ELF-1 (cell line): Measurements from ENCODE around the gene MRAS.

ENCODE experiments used
- DNase-seq: peaks from one replicate; pipeline ENCODE4 v3.0.0-alpha.2; 2016; ENCODE audit warnings: low read depth, low spot score

MRAS gene

GRCh38 chr3:138384976-138385375, 36.6 kb downstream of the MRAS start:
- no peak for DNase-seq

- DNase-seq = no peak
Observed at GRCh38 chr3:138389144-138389601, 40.8 kb downstream of the MRAS start.

DNA sequence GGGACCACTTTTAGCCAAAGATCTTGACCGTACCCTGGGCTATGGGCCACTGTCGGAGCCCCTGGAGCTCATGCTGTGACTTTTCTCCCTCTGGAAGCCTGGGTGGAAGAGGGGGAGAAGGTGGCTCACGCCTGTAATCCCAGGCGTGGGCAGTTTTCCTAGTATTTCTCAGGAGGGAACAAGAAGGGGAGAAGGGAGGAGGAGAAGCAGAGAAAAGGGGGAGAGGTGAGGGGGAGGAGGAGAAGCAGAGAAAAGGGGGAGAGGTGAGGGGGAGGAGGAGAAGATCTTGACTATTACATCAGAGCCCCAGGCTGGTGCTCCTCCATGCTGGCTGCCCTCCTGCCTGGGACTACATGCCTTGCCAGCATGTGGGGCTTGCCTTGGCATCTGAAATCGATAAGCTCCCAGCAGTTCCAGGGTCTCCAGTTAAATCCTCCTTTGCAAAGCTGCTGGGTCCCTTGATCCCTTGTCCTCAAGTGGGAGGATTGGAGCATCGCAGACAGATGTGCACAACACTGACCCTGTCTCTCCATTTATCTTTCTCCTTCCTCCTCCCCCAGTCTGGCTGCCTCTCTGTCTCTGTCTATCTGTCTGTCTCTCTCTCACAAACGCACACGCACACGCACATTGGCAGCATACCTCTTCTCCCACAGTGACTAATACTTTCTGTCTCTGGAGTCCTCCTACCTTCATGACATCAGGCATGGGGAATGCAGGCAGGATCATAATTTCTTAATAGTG, 41.6 kb downstream of the MRAS start:
- no peak for DNase-seq

DNA sequence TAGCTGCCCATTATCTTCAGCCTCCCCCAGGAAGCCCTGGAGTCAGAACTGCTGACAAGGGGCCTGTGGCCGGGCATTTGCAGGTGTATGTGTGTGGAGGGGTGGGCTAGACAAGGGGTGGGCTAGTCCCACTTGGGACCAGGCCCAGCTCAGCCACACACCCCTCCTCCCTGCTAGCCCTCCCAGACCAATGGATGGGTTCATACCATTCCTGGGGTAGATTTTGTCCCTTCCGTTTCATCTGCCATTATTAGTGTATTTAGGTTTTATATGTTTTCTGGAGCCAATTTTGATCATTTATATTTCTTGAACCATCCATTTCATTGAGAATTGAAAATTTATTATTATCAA, 42.2 kb downstream of the MRAS start:
- DNase-seq = no peak

DNA sequence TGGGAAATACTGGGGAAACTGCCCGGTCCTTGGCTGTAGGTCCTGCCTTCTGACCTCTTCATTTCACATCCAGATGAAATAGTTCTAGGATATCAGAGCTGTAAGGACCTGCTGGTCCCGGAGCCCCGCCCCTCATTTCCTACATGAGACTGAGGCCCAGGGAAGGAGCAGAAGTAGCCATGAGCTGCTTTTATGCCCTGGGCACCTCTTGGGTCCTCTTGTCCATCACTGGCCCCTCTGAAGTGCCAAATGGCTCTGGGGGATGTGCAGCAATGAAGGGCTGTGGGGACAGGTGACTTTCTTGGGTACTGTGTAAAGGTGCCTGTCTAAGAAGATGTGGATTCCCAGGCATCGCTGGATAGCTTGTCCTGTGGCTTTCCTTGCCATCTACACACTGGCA, 45.8 kb downstream of the MRAS start:
- DNase-seq = no peak

- DNase-seq = no peak
Observed at GRCh38 chr3:138394686-138395085, 46.3 kb downstream of the MRAS start.

GRCh38 chr3:138395865-138396751, 47.7 kb downstream of the MRAS start:
- no peak for DNase-seq

GRCh38 chr3:138396752-138397410, 48.5 kb downstream of the MRAS start:
- no peak for DNase-seq

DNA sequence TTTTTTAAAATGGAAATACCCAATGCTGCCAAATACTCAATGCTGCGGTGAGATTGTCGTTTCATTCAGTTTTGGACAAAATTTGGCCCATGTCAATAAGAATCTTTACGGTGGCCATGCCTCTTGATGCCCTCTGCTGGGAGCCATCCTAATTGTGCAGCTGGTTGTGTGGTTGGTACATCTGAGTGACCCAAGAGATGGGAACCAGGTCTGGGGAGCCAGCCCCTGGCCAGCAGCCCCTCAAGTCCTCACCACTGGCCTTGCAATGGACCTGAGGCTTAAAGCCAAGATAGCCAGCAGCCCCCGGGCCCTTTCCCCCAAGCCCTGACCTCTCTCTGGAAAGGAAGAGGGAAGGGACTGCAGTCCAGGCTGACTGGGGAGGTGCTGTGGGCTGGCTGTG, 49.6 kb downstream of the MRAS start:
- DNase-seq = no peak

DNA sequence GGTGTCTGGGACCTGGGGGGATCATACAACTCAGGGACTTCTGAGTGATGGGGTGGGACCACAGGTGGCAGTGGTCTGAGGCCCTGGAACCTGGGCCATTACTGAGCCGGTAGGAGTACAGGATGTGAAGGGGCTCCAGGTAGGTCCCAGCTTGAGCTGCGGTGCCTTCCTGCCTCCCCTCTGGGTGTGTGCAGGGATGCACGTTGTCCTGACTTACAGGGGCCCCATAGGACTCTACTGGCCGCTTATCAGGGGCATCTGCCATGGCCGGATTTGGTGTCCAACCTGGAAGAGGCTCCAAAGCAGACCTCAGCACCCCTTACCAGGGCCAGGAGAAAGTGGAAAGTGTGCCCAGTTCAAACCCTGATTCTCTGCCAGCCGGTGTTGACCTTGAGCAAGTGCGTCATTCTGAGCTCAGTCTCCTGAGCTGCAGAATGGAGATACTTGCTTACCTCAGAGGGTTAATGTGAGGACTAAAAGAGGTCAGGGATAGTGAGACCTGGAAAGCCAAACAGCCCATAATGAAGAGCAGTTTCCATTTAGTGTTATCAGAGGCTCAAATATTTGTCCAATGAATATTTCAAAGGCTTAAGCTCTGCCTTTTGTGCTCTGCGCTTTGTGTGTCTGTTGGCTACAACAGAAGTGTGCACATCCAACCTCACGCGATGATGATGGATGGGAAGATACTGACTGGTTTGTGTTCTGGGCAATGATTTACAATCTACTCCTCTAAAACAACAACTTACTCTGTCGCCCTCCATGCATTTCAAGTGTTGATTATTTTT, 50.6 kb downstream of the MRAS start:
- no peak for DNase-seq

GRCh38 chr3:138399766-138400165, 51.4 kb downstream of the MRAS start:
- no peak for DNase-seq

GRCh38 chr3:138400651-138401070, 52.3 kb downstream of the MRAS start:
- no peak for DNase-seq

GRCh38 chr3:138401834-138402233, 53.5 kb downstream of the MRAS start:
- DNase-seq = no peak

- DNase-seq = no peak
Observed at GRCh38 chr3:138404121-138404520, 55.7 kb downstream of the MRAS start.

DNA sequence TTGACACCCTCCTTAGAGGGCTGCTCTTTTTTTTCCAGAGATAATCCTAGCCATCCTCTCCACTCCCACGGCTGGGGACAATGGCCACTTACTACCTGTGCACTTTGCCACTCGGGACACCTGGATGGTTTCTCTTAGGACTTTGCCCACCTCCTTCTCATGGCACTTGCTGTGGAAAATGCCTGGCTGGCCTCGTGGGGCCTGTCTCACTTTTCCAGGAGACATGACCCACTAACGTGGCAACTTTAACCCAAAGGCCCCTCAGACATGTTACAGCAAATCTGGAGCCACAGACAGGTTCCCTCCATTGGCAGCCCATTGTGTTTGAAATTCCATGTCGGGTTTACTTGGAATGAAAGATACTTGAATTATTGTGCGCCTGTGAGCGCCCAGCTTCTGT, 56.6 kb downstream of the MRAS start:
- DNase-seq = no peak

GRCh38 chr3:138405486-138405885, 57.1 kb downstream of the MRAS start:
- no peak for DNase-seq

GRCh38 chr3:138406606-138407005, 58.2 kb downstream of the MRAS start:
- DNase-seq = no peak

DNA sequence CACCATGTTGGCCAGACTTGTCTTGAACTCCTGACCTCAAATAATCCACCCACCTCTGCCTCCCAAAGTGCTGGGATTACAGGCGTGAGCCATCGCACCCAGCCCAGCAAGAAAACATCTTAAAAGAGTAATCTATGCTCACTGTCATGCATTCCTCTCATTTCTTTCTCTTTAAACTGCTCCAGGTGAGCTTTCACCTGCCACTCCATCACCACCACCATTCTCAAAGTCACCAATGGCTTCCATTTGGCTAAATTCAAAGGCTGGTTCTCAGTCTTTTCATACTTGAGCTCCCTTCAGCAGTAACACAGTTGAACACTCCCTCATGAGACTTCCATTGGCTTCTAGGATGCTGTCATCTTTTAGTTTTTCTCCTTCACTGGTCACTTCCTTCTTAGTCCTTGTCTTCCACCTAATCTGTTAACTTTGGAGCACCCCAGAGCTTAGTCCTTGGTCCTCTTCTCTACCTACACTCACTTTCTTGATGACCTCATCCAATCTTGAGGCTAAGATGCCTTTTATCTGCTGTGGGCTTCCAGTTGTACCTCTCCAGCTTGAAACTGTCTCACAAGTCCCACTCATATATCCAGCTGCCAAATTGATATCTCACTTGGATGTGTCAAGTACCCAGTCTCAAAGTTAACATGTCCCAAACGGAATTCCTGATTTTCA, 59.0 kb downstream of the MRAS start:
- no peak for DNase-seq

DNA sequence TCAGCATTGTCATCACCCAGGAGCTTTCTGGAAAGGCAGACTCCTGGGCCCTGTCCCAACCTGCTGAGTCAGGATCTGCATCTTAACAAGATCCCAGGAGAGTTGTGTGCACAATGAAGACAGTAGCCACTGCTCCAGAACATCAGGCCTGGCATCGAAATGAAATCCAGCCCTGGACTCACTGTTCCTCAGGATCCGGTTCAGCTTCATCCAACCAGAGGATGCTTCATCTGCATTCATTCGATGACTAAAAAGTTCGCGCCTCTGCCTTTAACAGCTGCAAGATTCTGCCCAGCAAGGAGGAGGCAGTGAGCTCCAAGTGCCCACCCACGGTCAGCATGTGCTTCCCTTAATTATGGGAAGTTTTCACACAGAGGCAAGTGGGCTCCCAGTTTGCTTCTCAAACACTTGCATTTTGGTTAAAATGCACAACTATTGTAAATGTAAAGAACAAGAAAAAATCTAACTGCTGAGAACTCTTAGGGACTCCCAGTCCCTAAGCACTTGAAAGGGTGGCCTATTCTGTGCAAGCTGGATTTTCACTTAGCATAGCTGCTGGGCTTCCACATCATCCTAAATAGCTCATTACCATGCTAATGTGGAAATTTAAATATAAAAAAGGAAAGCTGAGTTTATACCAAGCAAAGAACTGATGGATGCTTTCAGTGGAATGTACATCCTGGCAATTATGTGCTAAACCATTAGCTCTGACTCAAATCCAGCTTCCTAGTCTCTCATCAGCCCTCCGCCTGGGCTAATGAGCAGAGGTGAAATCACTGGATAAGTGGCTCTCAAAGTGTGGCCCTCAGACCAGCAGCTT, 60.6 kb downstream of the MRAS start:
- DNase-seq = no peak
